ENCODE results near the gene QSER1.

DNA sequence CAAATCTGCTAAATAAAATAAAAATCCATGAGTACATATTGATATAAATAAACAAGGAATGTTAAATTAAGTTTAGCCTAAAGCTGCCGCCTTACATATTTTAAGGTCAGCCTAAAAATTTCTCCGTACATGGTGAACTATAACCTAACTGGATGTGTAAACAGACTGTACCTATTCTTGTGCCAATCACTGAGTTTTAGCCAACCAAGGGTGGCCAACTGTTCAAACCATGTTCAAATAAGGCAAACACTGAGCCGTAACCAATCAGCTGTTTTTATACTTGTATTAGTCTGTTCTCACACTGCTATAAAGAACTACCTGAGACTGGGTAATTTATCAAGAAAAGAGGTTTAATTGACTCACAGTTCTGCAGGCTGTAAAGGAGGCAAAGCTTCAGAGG lies 8.6 kb upstream of the QSER1 start:
- TF ChIP-seq, protein P1, sequence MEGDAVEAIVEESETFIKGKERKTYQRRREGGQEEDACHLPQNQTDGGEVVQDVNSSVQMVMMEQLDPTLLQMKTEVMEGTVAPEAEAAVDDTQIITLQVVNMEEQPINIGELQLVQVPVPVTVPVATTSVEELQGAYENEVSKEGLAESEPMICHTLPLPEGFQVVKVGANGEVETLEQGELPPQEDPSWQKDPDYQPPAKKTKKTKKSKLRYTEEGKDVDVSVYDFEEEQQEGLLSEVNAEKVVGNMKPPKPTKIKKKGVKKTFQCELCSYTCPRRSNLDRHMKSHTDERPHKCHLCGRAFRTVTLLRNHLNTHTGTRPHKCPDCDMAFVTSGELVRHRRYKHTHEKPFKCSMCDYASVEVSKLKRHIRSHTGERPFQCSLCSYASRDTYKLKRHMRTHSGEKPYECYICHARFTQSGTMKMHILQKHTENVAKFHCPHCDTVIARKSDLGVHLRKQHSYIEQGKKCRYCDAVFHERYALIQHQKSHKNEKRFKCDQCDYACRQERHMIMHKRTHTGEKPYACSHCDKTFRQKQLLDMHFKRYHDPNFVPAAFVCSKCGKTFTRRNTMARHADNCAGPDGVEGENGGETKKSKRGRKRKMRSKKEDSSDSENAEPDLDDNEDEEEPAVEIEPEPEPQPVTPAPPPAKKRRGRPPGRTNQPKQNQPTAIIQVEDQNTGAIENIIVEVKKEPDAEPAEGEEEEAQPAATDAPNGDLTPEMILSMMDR (conservative IDR thresholded peaks at IDR 0.05; ENCODE audit: low read depth in 2 of 2) = no peak
- TF ChIP-seq EZH2 (IDR thresholded peaks at IDR 0.05; ENCODE audit: low read depth, unreplicated experiment) = no peak
- TF ChIP-seq POLR2AphosphoS5 (IDR thresholded peaks at IDR 0.05; ENCODE audit: low read depth) = no peak
- TF ChIP-seq CREB1 (CRISPR knock-in tag; IDR thresholded peaks at IDR 0.05; ENCODE audit: low read depth) = no peak

Data from GM23338 (cell line).